Aorta (tissue), 5 donors: ENCODE measurements around the gene KXD1. TPM values are rescaled to one million over a fixed set of nuclear protein-coding genes. Genes with fewer than 3 reads are reported as not detected.
"Not testable (repeated sequence)": the region's sequence is repeated elsewhere in the genome, so short reads cannot be mapped to it uniquely, and the experiment has no call there.

Source experiments
- ATAC-seq: fragments of 200-7000 bp; cut with Tn5 transposase; one replicate; pipeline ENCODE4 v1.9.1; 2022; ENCODE audit warnings: moderate library complexity; ENCODE audit not compliant: low FRiP score
- DNase-seq, 2 donors: peaks; one replicate each; pipeline ENCODE4 v3.0.0-alpha.2; 2020
- H3K27ac ChIP-seq, 2 donors: one replicate each; pipeline ENCODE4 v1.5.1; 2013; ENCODE audit warnings: low read length in 2 of 2, mild to moderate bottlenecking in 2 of 2, moderate library complexity in 2 of 2, control low read depth in 1 of 2, inconsistent platforms in 1 of 2, low read depth in 1 of 2
- H3K27me3 ChIP-seq, 2 donors: one replicate each; pipeline ENCODE4 v1.6.1; 2013; ENCODE audit warnings: control low read depth in 1 of 2, low read length in 1 of 2, mild to moderate bottlenecking in 1 of 2, moderate library complexity in 1 of 2; ENCODE audit not compliant: insufficient read depth in 2 of 2, control insufficient read depth in 1 of 2
- H3K36me3 ChIP-seq, 2 donors: one replicate each; pipeline ENCODE4 v1.6.1; 2013; ENCODE audit warnings: control low read depth in 1 of 2, low read length in 1 of 2, mild to moderate bottlenecking in 1 of 2; ENCODE audit not compliant: insufficient read depth in 2 of 2, control insufficient read depth in 1 of 2
- H3K4me1 ChIP-seq, 2 donors: one replicate each; pipeline ENCODE4 v1.6.1; 2013; ENCODE audit warnings: low read length in 2 of 2, control low read depth in 1 of 2, mild to moderate bottlenecking in 1 of 2, moderate library complexity in 1 of 2; ENCODE audit not compliant: insufficient read depth in 2 of 2, control insufficient read depth in 1 of 2
- H3K4me3 ChIP-seq, 2 donors: one replicate each; pipeline ENCODE4 v1.5.1; 2013; ENCODE audit warnings: low read length in 2 of 2, control low read depth in 1 of 2, mild to moderate bottlenecking in 1 of 2
- H3K9me3 ChIP-seq: one replicate; pipeline ENCODE4 v1.6.1; 2013; ENCODE audit warnings: mild to moderate bottlenecking, low read length; ENCODE audit not compliant: control insufficient read depth
- WGBS, 2 donors: extraction: QIAGEN DNeasy Blood & Tissue Kit; methylation state at CpG; one replicate each; pipeline ENCODE4 v1.1.7; 2013; 5-methylcytosine and 5-hydroxymethylcytosine counted together
- intact Hi-C, 2 donors: fragments of 100-400 bp; cut with DNase I; formaldehyde crosslinking; loops; one replicate each; pipeline versions ENCODE4 v1.14.2 to v1.15.0; 2022
- polyA plus RNA-seq, 2 donors: library from polyadenylated mRNA; stranded (reverse); fragments of 200-250 nt; gene quantifications; one replicate each; pipeline ENCODE4 v1.2.3, GENCODE V29; 2013
- total RNA-seq, 2 donors: library from RNA; stranded (reverse); fragmentation: NEBNext Ultra II Directional; extraction: Animal tissue kit (Norgen Biotek cat#: 25700); gene quantifications; one replicate each; pipeline ENCODE4 v1.2.1, GENCODE V29; 2021
- donor health status: healthy with polysubstance abuse.
- donor health status: Bipolar disorder and iron deficiency.
- donor health status: DM: no; HTN: no; CAD: no.
- donor health status: DM: no; HTN: no; CAD: no.
- donor health status: DM: yes; HTN: yes; CAD: no.

The KXD1 gene
- total and polyA plus RNA-seq, 4 donors: 85.4 to 128 (median 89.0) TPM

- no peaks in the 10 kb centered on the region for H3K36me3 ChIP-seq
- intact Hi-C loops: loop anchor here (5.0 kb wide), 3 partner anchors 37 to 58 kb away; partner anchors contain the start of gene KXD1 (in 2 of the 2)
- ATAC-seq (no peak), DNase-seq (peak; percentile 70 to 79)
- no peaks in the 10 kb centered on the region for H3K9me3 ChIP-seq
- H3K27ac ChIP-seq: peak overlapping the region; percentile 74 to 94
- peaks cover 0 to 2% of the 10 kb centered on the region in 2 donors for H3K4me1 ChIP-seq
- H3K27me3 ChIP-seq: no peaks in the 10 kb centered on the region
- 1 to 2% methylated on average over 21 to 22 of the region's 22 CpGs for WGBS, 2 donors
- peak overlapping the region; percentile 78 to 95 for H3K4me3 ChIP-seq
Observed at GRCh38 chr19:18519962-18520847, 37.5 kb upstream of the KXD1 start.

DNA sequence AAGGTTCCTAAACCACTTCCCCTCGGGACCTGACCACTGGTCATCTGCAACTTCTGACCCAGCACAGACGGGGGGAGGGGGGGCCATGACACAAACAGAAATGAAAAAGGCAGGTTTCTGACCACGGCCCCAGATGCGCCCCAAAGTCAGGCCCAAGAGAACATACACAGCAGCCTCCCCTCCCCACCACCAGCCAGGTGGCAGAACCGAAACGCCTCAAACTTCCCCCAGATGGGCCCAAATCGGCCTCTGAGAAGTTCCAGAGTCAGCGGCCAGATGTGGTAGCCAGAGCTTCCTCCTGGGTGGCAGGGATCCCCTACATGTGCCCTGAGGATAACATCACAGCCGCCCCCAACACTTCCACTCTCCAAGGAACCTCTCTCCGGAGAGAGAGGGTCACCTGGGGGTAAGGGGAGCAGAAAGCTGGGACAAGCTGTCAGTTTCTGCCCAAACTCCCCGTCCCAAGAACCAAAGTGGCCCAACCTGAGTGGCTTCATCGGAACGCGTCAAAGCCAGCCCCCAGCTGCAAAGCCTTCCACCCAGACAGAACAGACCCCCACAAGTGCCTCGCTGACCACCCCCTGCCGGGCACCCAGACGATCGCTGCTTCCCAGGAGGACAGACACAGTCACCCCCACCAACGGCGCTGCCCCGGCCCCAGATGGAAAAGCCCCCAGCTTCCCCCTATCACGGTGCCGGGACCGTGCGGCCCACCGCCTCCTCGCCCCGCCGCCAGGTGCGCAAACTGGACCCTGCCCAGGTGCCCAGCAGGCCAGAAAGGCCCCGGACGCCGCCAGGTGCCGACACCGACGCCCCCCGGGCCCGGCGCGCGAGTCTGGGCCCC, 36.6 kb upstream of the KXD1 start:
- intact Hi-C loops: loop anchor here (5.0 kb wide), 2 partner anchors 36 to 59 kb away; partner anchors contain the start of gene KXD1 (in 2 of the 2)
- no peaks in the 10 kb centered on the region for H3K27me3 ChIP-seq

GRCh38 chr19:18521692-18522123, 36.0 kb upstream of the KXD1 start, which contains the start of gene ELL:
Gene ELL, minus strand, starts transcription at chr19:18522070. Its CDS starts 15 bp downstream, at chr19:18522055.
- H3K9me3 ChIP-seq: no peaks in the 10 kb centered on the region
- ATAC-seq (no peak), DNase-seq (no peak)
- no peaks in the 10 kb centered on the region for H3K36me3 ChIP-seq
- intact Hi-C loops: loop anchor here (5.0 kb wide), 2 partner anchors 36 to 59 kb away; partner anchors contain the start of gene KXD1 (in 2 of the 2)
- H3K27ac ChIP-seq: peak within 1 kb of the TSS; percentile 33 to 94
- H3K27me3 ChIP-seq: no peaks in the 10 kb centered on the region
- H3K4me1 ChIP-seq: peaks cover 0 to 2% of the 10 kb centered on the region in 2 donors
- H3K4me3 ChIP-seq: peak within 1 kb of the TSS; percentile 78 to 95
- WGBS, 2 donors: 0% methylated on average over 29 to 52 of the region's 52 CpGs

More for the DNA sequence above, 36.6 kb upstream of the KXD1 start:
- peak; percentile 68 to 86 for DNase-seq
- Histone ChIP-seq H3K9me3 (no peaks in the 10 kb centered on the region), H3K4me3 (peak overlapping the region; percentile 78 to 95), H3K4me1 (peaks cover 0 to 2% of the 10 kb centered on the region in 2 donors), H3K27ac (peak overlapping the region; percentile 33 to 94), H3K36me3 (no peaks in the 10 kb centered on the region)
- 0% methylated on average over 33 to 41 of the region's 41 CpGs for WGBS, 2 donors
- no peak for ATAC-seq

GRCh38 chr19:18522124-18522861, 35.4 kb upstream of the KXD1 start:
- no peak overlapping the region for H3K4me3 ChIP-seq
- intact Hi-C loops: loop anchor here (5.0 kb wide), 2 partner anchors 35 to 60 kb away; partner anchors contain the start of gene KXD1 (in 2 of the 2)
- H3K9me3 ChIP-seq: no peaks in the 10 kb centered on the region
- no peak overlapping the region for H3K27ac ChIP-seq
- WGBS, 2 donors: 0 to 1% methylated on average over 48 to 51 of the region's 51 CpGs
- H3K4me1 ChIP-seq: no peaks in the 10 kb centered on the region
- no peaks in the 10 kb centered on the region for H3K27me3 ChIP-seq
- ATAC-seq (peak; percentile 96), DNase-seq (peak; percentile 100)
- H3K36me3 ChIP-seq: no peaks in the 10 kb centered on the region

GRCh38 chr19:18522862-18523440, 34.7 kb upstream of the KXD1 start:
- not testable (repeated sequence) for H3K36me3 ChIP-seq, H3K9me3 ChIP-seq, H3K4me3 ChIP-seq, H3K27ac ChIP-seq, H3K4me1 ChIP-seq, ATAC-seq, DNase-seq, H3K27me3 ChIP-seq
- 65 to 67% methylated on average over 19 of the region's 19 CpGs for WGBS, 2 donors
- intact Hi-C loops: loop anchor here (5.0 kb wide), 2 partner anchors 34 to 61 kb away; partner anchors contain the start of gene KXD1 (in 2 of the 2)

- Histone ChIP-seq H3K4me3 (no peak overlapping the region), H3K4me1 (no peaks in the 10 kb centered on the region), H3K9me3 (no peaks in the 10 kb centered on the region), H3K27ac (no peak overlapping the region), H3K27me3 (no peaks in the 10 kb centered on the region), H3K36me3 (no peaks in the 10 kb centered on the region)
- no peak for DNase-seq
- WGBS, 2 donors: 91% methylated on average over 9 of the region's 9 CpGs
- no peak for ATAC-seq
- intact Hi-C loops: loop anchor here (5.0 kb wide), 2 partner anchors 33 to 62 kb away; partner anchors contain the start of gene KXD1 (in 2 of the 2)
Observed at GRCh38 chr19:18523841-18524240, 33.8 kb upstream of the KXD1 start.

- no peaks in the 10 kb centered on the region for H3K36me3 ChIP-seq
- ATAC-seq: no peak
- H3K27me3 ChIP-seq: no peaks in the 10 kb centered on the region
- H3K9me3 ChIP-seq: no peaks in the 10 kb centered on the region
- H3K4me3 ChIP-seq: no peak overlapping the region
- DNase-seq: no peak
- intact Hi-C loops: no loop called here
- no peaks in the 10 kb centered on the region for H3K4me1 ChIP-seq
- H3K27ac ChIP-seq: no peak overlapping the region
- WGBS, 2 donors: 89 to 93% methylated on average over 9 of the region's 9 CpGs
Observed at GRCh38 chr19:18526316-18526715, 31.4 kb upstream of the KXD1 start.
